Transverse colon (tissue), 4 donors: ENCODE measurements around the gene CORO2A. TPM values are rescaled to one million over a fixed set of nuclear protein-coding genes. Genes with fewer than 3 reads are reported as not detected.

Experiments
- DNase-seq: peaks from one replicate; pipeline ENCODE4 v3.0.0-alpha.2; 2019
- H3K27ac ChIP-seq, 4 donors: fragments of 200-600 bp; sonication (generic); 2 replicates each; pipeline ENCODE4 v1.5.1; 2016 to 2018; ENCODE audit warnings: inconsistent platforms in 4 of 4
- H3K27me3 ChIP-seq: fragments of 200-600 bp; sonication (generic); 2 replicates; pipeline ENCODE4 v1.5.1; 2017; ENCODE audit warnings: inconsistent platforms
- H3K36me3 ChIP-seq, 4 donors: fragments of 200-600 bp; sonication (generic); 2 replicates each; pipeline ENCODE4 v1.5.1; 2017 to 2019; ENCODE audit warnings: inconsistent platforms in 4 of 4
- H3K4me1 ChIP-seq, 4 donors: fragments of 200-600 bp; sonication (generic); 2 replicates each; pipeline ENCODE4 v1.5.1; 2017 to 2020; ENCODE audit warnings: inconsistent platforms in 4 of 4
- H3K4me3 ChIP-seq, 4 donors: fragments of 200-600 bp; sonication (generic); 1 replicate in 1 of 4; 2 replicates in 3 of 4; pipeline versions ENCODE4 v1.5.1 to v1.6.1; 2017 to 2019; ENCODE audit warnings: inconsistent platforms in 4 of 4
- H3K9me3 ChIP-seq, 2 donors: fragments of 200-600 bp; sonication (generic); 2 replicates each; pipeline ENCODE4 v1.5.1; 2017 to 2019; ENCODE audit warnings: inconsistent platforms in 2 of 2
- EP300 ChIP-seq: sonication (generic); formaldehyde crosslinking; IDR thresholded peaks from one replicate; pipeline ENCODE4 v1.6.1; 2017; ENCODE audit warnings: antibody characterized with exemption, low read depth
- POLR2A ChIP-seq: fragments of 450-650 bp; IDR thresholded peaks from one replicate; pipeline ENCODE4 v1.6.1; 2016; ENCODE audit warnings: antibody characterized with exemption, mild to moderate bottlenecking, moderate library complexity
- POLR2AphosphoS5 ChIP-seq, 3 donors: sonication (generic); formaldehyde crosslinking; IDR thresholded peaks; one replicate each; pipeline ENCODE4 v1.6.1; 2016; ENCODE audit warnings: antibody characterized with exemption in 3 of 3
- WGBS, 2 donors: methylation state at CpG; one replicate each; pipeline ENCODE4 v1.1.5; 2018; ENCODE audit warnings: low coverage in 1 of 2; 5-methylcytosine and 5-hydroxymethylcytosine counted together
- in situ Hi-C, 4 donors: fragments of 200-750 bp; cut with MboI; loops; one replicate each; pipeline versions ENCODE4 v1.15.0 to v1.15.1; 2017; ENCODE audit warnings: low sequenced_read_pairs in 3 of 4, low pct_ligation_motif_present in 1 of 4, low pct_unique_long_range_greater_than_20kb in 1 of 4
- intact Hi-C: fragments of 100-400 bp; cut with DNase I; formaldehyde crosslinking; loops from one replicate; pipeline ENCODE4 v1.15.1; 2023; ENCODE audit warnings: low total_unique reads
- total RNA-seq, 4 donors: library from RNA; depleted of rRNA; stranded (reverse); fragments of >200 nt; gene quantifications; one replicate each; pipeline ENCODE4 v1.1.0, GENCODE V29; 2016
- TF ChIP-seq, protein P1 (sequence below), 5 experiments: fragments of 200-600 bp in 3 of 5; fragments of 450-650 bp in 2 of 5; sonication (generic) in 3 of 5; IDR thresholded peaks; 1 replicate in 2 of 5; 2 replicates in 3 of 5; pipeline ENCODE4 v1.5.1; 2016 to 2017; ENCODE audit warnings: antibody characterized with exemption in 5 of 5, inconsistent platforms in 3 of 5, mild to moderate bottlenecking in 2 of 5, moderate library complexity in 1 of 5

The CORO2A gene
- total RNA-seq, 4 donors from 2014 or later, result 10.0 to 59.1 (median 47.1) TPM

DNA sequence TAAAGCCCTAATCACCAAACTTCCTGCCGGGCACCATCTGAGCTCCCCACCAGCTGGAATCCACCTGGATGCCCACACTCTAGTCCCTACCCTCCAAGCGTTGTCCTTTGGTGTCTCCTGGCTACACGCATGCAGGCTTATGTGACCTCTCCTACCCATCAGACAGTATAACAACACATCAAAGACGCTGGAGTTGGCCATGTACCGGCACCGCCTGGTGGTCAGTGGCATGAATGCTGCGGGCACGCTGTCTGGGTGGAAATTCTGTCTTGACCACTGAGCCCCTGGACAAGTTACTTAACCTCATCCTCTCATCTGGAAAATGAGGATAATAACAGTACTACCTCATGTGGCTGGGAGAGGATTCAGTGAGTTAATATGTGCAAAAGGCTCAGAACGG is 23.4 kb upstream of the CORO2A start:
- no peak for DNase-seq
- intact Hi-C loops (no loop called here), in situ Hi-C loops (no loop called here)
- peaks cover 0 to 7% (median 2%) of the 10 kb centered on the region in 4 donors for H3K36me3 ChIP-seq
- H3K27me3 ChIP-seq, result no peaks in the 10 kb centered on the region
- peaks cover 0 to 7% (median 0%) of the 10 kb centered on the region in 4 donors for H3K4me1 ChIP-seq
- H3K9me3 ChIP-seq, result no peaks in the 10 kb centered on the region
- TF ChIP-seq, protein P1, sequence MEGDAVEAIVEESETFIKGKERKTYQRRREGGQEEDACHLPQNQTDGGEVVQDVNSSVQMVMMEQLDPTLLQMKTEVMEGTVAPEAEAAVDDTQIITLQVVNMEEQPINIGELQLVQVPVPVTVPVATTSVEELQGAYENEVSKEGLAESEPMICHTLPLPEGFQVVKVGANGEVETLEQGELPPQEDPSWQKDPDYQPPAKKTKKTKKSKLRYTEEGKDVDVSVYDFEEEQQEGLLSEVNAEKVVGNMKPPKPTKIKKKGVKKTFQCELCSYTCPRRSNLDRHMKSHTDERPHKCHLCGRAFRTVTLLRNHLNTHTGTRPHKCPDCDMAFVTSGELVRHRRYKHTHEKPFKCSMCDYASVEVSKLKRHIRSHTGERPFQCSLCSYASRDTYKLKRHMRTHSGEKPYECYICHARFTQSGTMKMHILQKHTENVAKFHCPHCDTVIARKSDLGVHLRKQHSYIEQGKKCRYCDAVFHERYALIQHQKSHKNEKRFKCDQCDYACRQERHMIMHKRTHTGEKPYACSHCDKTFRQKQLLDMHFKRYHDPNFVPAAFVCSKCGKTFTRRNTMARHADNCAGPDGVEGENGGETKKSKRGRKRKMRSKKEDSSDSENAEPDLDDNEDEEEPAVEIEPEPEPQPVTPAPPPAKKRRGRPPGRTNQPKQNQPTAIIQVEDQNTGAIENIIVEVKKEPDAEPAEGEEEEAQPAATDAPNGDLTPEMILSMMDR (IDR thresholded peaks at IDR 0.05), result peak in 3 of 5 experiments; percentile 22 to 39 (median 28)
- TF ChIP-seq EP300, result no peak
- no peak for TF ChIP-seq POLR2A
- H3K27ac ChIP-seq, result no peak overlapping the region
- no peak overlapping the region for H3K4me3 ChIP-seq
- WGBS, 2 donors, result 87% methylated on average over 9 of the region's 9 CpGs; no CpG with 5 or more reads in 1 of the 2 donors

DNA sequence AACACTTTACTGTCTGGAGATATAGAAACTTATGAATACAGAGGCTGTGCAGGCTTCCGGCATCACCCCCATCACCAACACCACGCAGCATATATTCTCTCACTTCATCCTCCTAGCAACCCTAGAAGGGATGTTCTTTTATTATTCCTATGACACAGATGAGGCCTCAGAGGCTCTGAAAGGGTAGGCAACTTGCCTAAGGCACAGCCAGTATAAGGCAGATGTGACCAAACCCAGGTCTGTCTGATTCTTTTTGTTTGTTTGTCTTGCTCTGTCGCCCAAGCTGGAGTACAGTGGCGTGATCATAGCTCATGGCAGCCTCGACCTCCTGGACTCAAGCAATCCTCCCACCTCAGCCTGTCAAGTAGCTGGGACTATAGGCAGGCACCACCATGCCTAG is 22.8 kb upstream of the CORO2A start:
- TF ChIP-seq EP300, result no peak
- TF ChIP-seq, protein P1 (IDR thresholded peaks at IDR 0.05), result no peak
- TF ChIP-seq POLR2A, result no peak
- TF ChIP-seq POLR2AphosphoS5 (IDR thresholded peaks at IDR 0.05), result no peak

DNA sequence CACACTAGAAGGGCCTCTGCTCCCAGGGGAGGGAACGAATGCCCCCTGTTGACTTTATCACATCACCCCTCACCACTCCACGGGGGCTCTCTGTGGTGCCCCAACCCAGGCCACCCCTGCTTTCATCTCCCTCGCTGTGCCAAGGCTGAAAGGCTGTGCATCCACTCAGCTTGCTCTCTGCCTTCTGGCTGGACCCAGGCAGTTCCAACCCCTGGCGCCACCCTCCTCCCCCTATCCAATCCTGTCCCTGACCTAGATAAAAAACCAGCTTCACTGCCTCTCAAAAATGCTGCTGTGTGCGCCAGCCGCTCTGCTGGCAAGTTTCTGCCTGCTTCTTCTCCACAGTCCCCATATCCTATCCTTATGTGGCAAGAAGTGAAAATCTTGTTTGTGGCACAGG is 22.4 kb upstream of the CORO2A start:
- no peak for TF ChIP-seq EP300
- no peak for TF ChIP-seq POLR2A
- WGBS, 2 donors, result 75% methylated on average over 6 of the region's 6 CpGs; no CpG with 5 or more reads in 1 of the 2 donors
- Histone ChIP-seq H3K9me3 (no peaks in the 10 kb centered on the region), H3K4me3 (no peak overlapping the region), H3K4me1 (peaks cover 0 to 7% (median 0%) of the 10 kb centered on the region in 4 donors), H3K27me3 (no peaks in the 10 kb centered on the region), H3K27ac (no peak overlapping the region), H3K36me3 (no peaks in the 10 kb centered on the region)
- intact Hi-C loops, result loop anchor here (5.0 kb wide), 1 partner anchor 1553 kb away; no protein-coding TSS in a partner anchor
- DNase-seq, result no peak
- in situ Hi-C loops, result no loop called here

More for the DNA sequence above, 22.8 kb upstream of the CORO2A start:
- H3K9me3 ChIP-seq, result no peaks in the 10 kb centered on the region
- WGBS, 2 donors, result 84 to 93% methylated on average over 2 to 5 of the region's 5 CpGs
- H3K27me3 ChIP-seq, result no peaks in the 10 kb centered on the region
- no peak overlapping the region for H3K27ac ChIP-seq
- in situ Hi-C loops (no loop called here), intact Hi-C loops (no loop called here)
- H3K4me3 ChIP-seq, result no peak overlapping the region
- no peak for DNase-seq
- peaks cover 0 to 2% (median 0%) of the 10 kb centered on the region in 4 donors for H3K36me3 ChIP-seq
- peaks cover 0 to 7% (median 0%) of the 10 kb centered on the region in 4 donors for H3K4me1 ChIP-seq

DNA sequence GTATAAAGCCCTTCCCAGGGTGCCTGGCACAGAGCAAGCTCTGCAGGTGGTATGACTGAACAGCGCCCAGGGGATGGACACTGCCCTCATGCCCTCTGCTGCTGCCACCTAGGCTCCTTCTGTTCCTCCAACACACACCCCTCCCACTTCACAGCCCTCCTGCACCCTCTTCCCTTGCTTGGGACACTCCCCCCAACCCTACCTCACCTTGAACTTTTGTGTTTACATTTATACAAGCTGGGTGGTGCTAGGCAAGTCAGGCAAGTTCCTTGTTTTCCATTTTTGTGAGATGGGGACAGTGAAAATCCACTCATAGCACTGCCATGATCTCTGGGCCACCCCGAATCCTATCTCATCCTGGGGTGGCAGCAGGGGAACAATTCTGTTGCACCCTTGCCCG is 18.8 kb upstream of the CORO2A start:
- WGBS, 2 donors, result 94% methylated on average over 3 of the region's 3 CpGs; no CpG with 5 or more reads in 1 of the 2 donors
- no peak overlapping the region for H3K4me3 ChIP-seq
- intact Hi-C loops, result loop anchor here (5.0 kb wide), 1 partner anchor 1549 kb away; no protein-coding TSS in a partner anchor
- no peak for DNase-seq
- in situ Hi-C loops, result no loop called here
- no peaks in the 10 kb centered on the region for H3K27me3 ChIP-seq
- peaks cover 0 to 7% (median 0%) of the 10 kb centered on the region in 4 donors for H3K4me1 ChIP-seq
- no peaks in the 10 kb centered on the region for H3K36me3 ChIP-seq
- no peaks in the 10 kb centered on the region for H3K9me3 ChIP-seq
- TF ChIP-seq EP300 (no peak), POLR2AphosphoS5 (IDR thresholded peaks at IDR 0.05) (no peak), POLR2A (no peak)
- TF ChIP-seq, protein P1 (IDR thresholded peaks at IDR 0.05), result no peak
- no peak overlapping the region for H3K27ac ChIP-seq

DNA sequence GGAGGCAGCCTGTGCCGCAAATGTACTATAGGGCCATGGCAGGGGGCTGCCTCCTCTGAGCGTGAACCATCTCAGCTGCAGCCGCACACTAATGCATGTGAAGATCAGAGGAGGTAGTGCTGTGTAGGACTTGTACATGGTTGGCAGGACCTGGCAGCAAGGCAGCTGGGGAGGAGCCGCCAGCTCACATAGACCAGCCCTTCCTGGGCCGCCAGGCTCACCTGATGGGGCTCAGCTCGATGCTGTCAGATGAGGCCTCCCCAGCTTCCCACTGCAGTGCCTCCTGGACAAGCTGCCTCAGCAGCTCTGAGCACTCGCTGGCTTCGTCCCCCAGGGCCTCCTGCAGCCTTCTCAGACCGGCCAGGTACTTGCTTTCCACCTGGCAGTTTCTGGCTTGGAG is 18.0 kb upstream of the CORO2A start:
- peaks cover 0 to 14% (median 4%) of the 10 kb centered on the region in 4 donors for H3K4me1 ChIP-seq
- DNase-seq, result no peak
- H3K27me3 ChIP-seq, result no peaks in the 10 kb centered on the region
- no peaks in the 10 kb centered on the region for H3K9me3 ChIP-seq
- H3K36me3 ChIP-seq, result no peaks in the 10 kb centered on the region
- 95% methylated on average over 9 of the region's 9 CpGs; no CpG with 5 or more reads in 1 of the 2 donors for WGBS, 2 donors
- TF ChIP-seq POLR2A (no peak), POLR2AphosphoS5 (IDR thresholded peaks at IDR 0.05) (no peak), EP300 (no peak)
- TF ChIP-seq, protein P1 (IDR thresholded peaks at IDR 0.05), result no peak
- in situ Hi-C loops, result no loop called here
- H3K27ac ChIP-seq, result no peak overlapping the region
- no peak overlapping the region for H3K4me3 ChIP-seq
- intact Hi-C loops, result loop anchor here (5.0 kb wide), 1 partner anchor 1548 kb away; no protein-coding TSS in a partner anchor
